Lower leg skin (tissue), 3 donors: Measurements from ENCODE around the gene GPR137.

Experiments used
- CTCF ChIP-seq, 3 donors: fragments of 450-650 bp; IDR thresholded peaks; one replicate each; pipeline ENCODE4 v1.5.1; 2016; ENCODE audit warnings: antibody characterized with exemption in 3 of 3, mild to moderate bottlenecking in 3 of 3, moderate library complexity in 2 of 3
- POLR2A ChIP-seq, 2 donors: fragments of 450-650 bp; IDR thresholded peaks; one replicate each; pipeline ENCODE4 v1.6.1; 2016 to 2017; ENCODE audit warnings: antibody characterized with exemption in 2 of 2, mild to moderate bottlenecking in 1 of 2, moderate library complexity in 1 of 2

- TF ChIP-seq CTCF (IDR thresholded peaks at IDR 0.05) (no peak), POLR2A (IDR thresholded peaks at IDR 0.05) (no peak)
Observed at GRCh38 chr11:64303109-64304031, 17.7 kb downstream of the GPR137 start.
